22Rv1 (cell line): ENCODE data around the gene FHAD1.

ENCODE experiments used
- CTCF ChIP-seq: fragments of 450-650 bp; IDR thresholded peaks from 2 replicates; pipeline ENCODE4 v1.5.1; 2017; ENCODE audit warnings: mild to moderate bottlenecking
- ZFX ChIP-seq: fragments of 450-650 bp; IDR thresholded peaks from 2 replicates; pipeline ENCODE4 v1.6.1; 2017; ENCODE audit warnings: antibody characterized with exemption, borderline replicate concordance

GRCh38 chr1:15353839-15354579 is 107.0 kb downstream of the FHAD1 start:
- TF ChIP-seq CTCF (no peak), ZFX (no peak)
